Calu3 (cell line): ENCODE data around the gene KIAA0930. TPM values are rescaled to one million over a fixed set of nuclear protein-coding genes. Genes with fewer than 3 reads are reported as not detected.
A peak's percentile ranks its signal among the peaks of the same experiment; 100 is the strongest.

Experiments used
- BruUV-seq: library from RNA; stranded (reverse); fragments of 400-500 nt; replicated peaks from 2 replicates; lab custom pipeline; 2021; lab: Mats Ljungman, UMichigan
- CTCF ChIA-PET: fragments of 300-600 bp; sonication (Branson Sonifier 250); formaldehyde crosslinking; loops from one replicate; lab custom pipeline; 2022; ENCODE audit warnings: antibody characterized with exemption; lab: Charles Lee
- DNase-seq: peaks from one replicate; pipeline ENCODE4 v3.0.0; 2022
- H3K27ac Mint-ChIP-seq: one replicate; pipeline ENCODE4 v1.8.0; 2022; ENCODE audit warnings: mixed read lengths; ENCODE audit not compliant: unreplicated experiment
- H3K27me3 Mint-ChIP-seq: one replicate; pipeline ENCODE4 v1.8.0; 2022; ENCODE audit warnings: mixed read lengths; ENCODE audit not compliant: unreplicated experiment
- H3K36me3 Mint-ChIP-seq: one replicate; pipeline ENCODE4 v1.8.0; 2022; ENCODE audit warnings: mild to moderate bottlenecking, moderate library complexity, mixed read lengths; ENCODE audit not compliant: insufficient read depth, unreplicated experiment
- H3K4me1 Mint-ChIP-seq: one replicate; pipeline ENCODE4 v1.8.0; 2022; ENCODE audit warnings: mild to moderate bottlenecking, low read depth, mixed read lengths; ENCODE audit not compliant: unreplicated experiment
- H3K4me3 Mint-ChIP-seq: one replicate; pipeline ENCODE4 v1.8.0; 2022; ENCODE audit warnings: mild to moderate bottlenecking, low read depth, moderate library complexity, mixed read lengths; ENCODE audit not compliant: unreplicated experiment
- H3K9me3 Mint-ChIP-seq: one replicate; pipeline ENCODE4 v1.8.0; 2022; ENCODE audit warnings: low read depth, mixed read lengths; ENCODE audit not compliant: unreplicated experiment
- intact Hi-C: fragments of 100-400 bp; cut with micrococcal nuclease; formaldehyde crosslinking; loops from one replicate; pipeline ENCODE4 v1.10.0; 2022; ENCODE audit not compliant: unreplicated experiment
- microRNA-seq: library from miRNA; unstranded; fragments of <30 nt; microRNA quantifications from one replicate; pipeline ENCODE4 v1.2.0, GENCODE V29; 2022
- total RNA-seq: library from RNA; stranded (reverse); gene quantifications from 2 replicates; pipeline ENCODE4 v1.2.3, GENCODE V29; 2022
- TF ChIP-seq, protein P1 (sequence below): fragments of 200-600 bp; IDR thresholded peaks from one replicate; pipeline ENCODE4 v1.8.0; 2022; ENCODE audit warnings: antibody characterized with exemption; ENCODE audit not compliant: unreplicated experiment

Gene KIAA0930
- total RNA-seq, 1 experiment from 2014 or later, result 56.8 TPM

GRCh38 chr22:45144916-45145315 is 95.8 kb downstream of the KIAA0930 start:
- no peak overlapping the region for H3K4me3 Mint-ChIP-seq
- CTCF ChIA-PET, result no interaction called here
- no TSS peak for BruUV-seq
- H3K9me3 Mint-ChIP-seq, result no peaks in the 10 kb centered on the region
- H3K27ac Mint-ChIP-seq, result no peak overlapping the region
- H3K4me1 Mint-ChIP-seq, result peaks cover 6% of the 10 kb centered on the region
- peaks cover 4% of the 10 kb centered on the region for H3K36me3 Mint-ChIP-seq
- no peak for DNase-seq
- intact Hi-C loops, result no loop called here
- no peaks in the 10 kb centered on the region for H3K27me3 Mint-ChIP-seq
- TF ChIP-seq, protein P1, sequence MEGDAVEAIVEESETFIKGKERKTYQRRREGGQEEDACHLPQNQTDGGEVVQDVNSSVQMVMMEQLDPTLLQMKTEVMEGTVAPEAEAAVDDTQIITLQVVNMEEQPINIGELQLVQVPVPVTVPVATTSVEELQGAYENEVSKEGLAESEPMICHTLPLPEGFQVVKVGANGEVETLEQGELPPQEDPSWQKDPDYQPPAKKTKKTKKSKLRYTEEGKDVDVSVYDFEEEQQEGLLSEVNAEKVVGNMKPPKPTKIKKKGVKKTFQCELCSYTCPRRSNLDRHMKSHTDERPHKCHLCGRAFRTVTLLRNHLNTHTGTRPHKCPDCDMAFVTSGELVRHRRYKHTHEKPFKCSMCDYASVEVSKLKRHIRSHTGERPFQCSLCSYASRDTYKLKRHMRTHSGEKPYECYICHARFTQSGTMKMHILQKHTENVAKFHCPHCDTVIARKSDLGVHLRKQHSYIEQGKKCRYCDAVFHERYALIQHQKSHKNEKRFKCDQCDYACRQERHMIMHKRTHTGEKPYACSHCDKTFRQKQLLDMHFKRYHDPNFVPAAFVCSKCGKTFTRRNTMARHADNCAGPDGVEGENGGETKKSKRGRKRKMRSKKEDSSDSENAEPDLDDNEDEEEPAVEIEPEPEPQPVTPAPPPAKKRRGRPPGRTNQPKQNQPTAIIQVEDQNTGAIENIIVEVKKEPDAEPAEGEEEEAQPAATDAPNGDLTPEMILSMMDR, result no peak

DNA sequence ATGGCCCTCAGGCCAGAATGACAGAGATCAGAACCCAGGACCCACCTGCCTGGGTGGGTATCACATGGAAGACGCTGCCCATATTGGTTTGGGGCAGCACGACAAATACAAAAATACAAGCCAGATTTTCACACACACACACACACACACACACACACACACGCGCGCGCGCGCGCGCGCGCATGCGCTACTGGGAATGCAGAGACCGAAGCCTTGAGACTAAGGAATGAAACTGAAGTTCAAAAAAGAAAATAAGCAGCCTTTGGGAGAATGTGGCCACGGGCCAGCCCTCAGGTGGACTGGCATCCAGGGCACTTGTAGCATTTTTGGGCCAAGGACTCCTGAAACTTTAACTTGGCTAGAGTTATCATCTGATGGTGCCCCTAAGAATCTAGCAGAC is 98.3 kb downstream of the KIAA0930 start:
- Mint-ChIP-seq H3K27ac (no peak overlapping the region), H3K9me3 (no peaks in the 10 kb centered on the region), H3K4me1 (peaks cover 6% of the 10 kb centered on the region), H3K27me3 (no peaks in the 10 kb centered on the region), H3K36me3 (no peaks in the 10 kb centered on the region), H3K4me3 (no peak overlapping the region)
- no TSS peak for BruUV-seq
- intact Hi-C loops, result no loop called here
- TF ChIP-seq, protein P1, result no peak
- DNase-seq, result no peak
- CTCF ChIA-PET, result interaction anchor here (0.6 to 0.8 kb wide), 3 partner anchors 84 to 1408 kb away, joined by 3 to 4 read pairs (median 4); no protein-coding TSS in a partner anchor

Small RNAs within 50 kb of the gene (microRNA-seq; reads per million reads assigned to microRNA genes)
- 25.3 reads per million, percentile 48 among the genes with 10 or more reads in this experiment for gene MIR1249

Other genes starting within 250 kb of the KIAA0930 start
- not detected in 2 replicates for gene PHF21B, start 230.9 kb downstream of the KIAA0930 start, total RNA-seq
- gene NUP50, start 77.0 kb downstream of the KIAA0930 start, total RNA-seq, result 107 and 115 TPM in 2 replicates
- gene UPK3A, start 44.1 kb upstream of the KIAA0930 start, total RNA-seq, result not detected in 2 replicates
- gene FAM118A, start 69.0 kb upstream of the KIAA0930 start, total RNA-seq, result 33.5 and 35.0 TPM in 2 replicates
- gene SMC1B, start 172.7 kb upstream of the KIAA0930 start, total RNA-seq, result not detected in 2 replicates
- gene RIBC2, start 172.8 kb upstream of the KIAA0930 start, total RNA-seq, result 4.5 and 5.6 TPM in 2 replicates